Fibroblast of lung (primary cell): ENCODE data around the gene TRAK1. TPM values are rescaled to one million over a fixed set of nuclear protein-coding genes. Genes with fewer than 3 reads are reported as not detected.

ENCODE experiments used
- DNase-seq, 2 donors: peaks; one replicate each; pipeline versions ENCODE4 v3.0.0 to v3.0.0-alpha.2; 2010; ENCODE audit warnings: low read depth in 2 of 2
- H2AFZ ChIP-seq: 2 replicates; pipeline ENCODE4 v1.5.1; 2012; ENCODE audit warnings: low read length, control low read depth, inconsistent platforms
- H3K27ac ChIP-seq: 2 replicates; pipeline ENCODE4 v1.5.1; 2011; ENCODE audit warnings: low read length, control low read depth; ENCODE audit not compliant: insufficient read depth
- H3K27me3 ChIP-seq: 2 replicates; pipeline ENCODE4 v1.5.1; 2011; ENCODE audit warnings: mild to moderate bottlenecking, low read length; ENCODE audit not compliant: control insufficient read depth, insufficient read depth
- H3K36me3 ChIP-seq: 2 replicates; pipeline ENCODE4 v1.5.1; 2011; ENCODE audit warnings: low read length; ENCODE audit not compliant: control insufficient read depth, insufficient read depth
- H3K4me1 ChIP-seq: 2 replicates; pipeline ENCODE4 v1.5.1; 2011; ENCODE audit warnings: low read length; ENCODE audit not compliant: control insufficient read depth, insufficient read depth; ENCODE audit errors: extremely low read depth
- H3K4me2 ChIP-seq: 2 replicates; pipeline ENCODE4 v1.5.1; 2011; ENCODE audit warnings: low read length, control low read depth; ENCODE audit not compliant: insufficient read depth; ENCODE audit errors: extremely low read depth
- H3K4me3 ChIP-seq, 4 experiments: fragments of 200-600 bp in 1 of 4; sonication (generic) in 1 of 4; replicated peaks in 1 of 4; 2 replicates each; pipeline ENCODE4 v1.5.1; 2011 to 2016; ENCODE audit warnings: low read length in 4 of 4, low read depth in 3 of 4, mild to moderate bottlenecking in 3 of 4, control low read depth in 2 of 4, inconsistent platforms in 1 of 4, mixed read lengths in 1 of 4; ENCODE audit not compliant: insufficient read depth in 1 of 4; ENCODE audit errors: control extremely low read depth in 1 of 4
- H3K79me2 ChIP-seq: 2 replicates; pipeline ENCODE4 v1.5.1; 2012; ENCODE audit warnings: mild to moderate bottlenecking, low read length, inconsistent platforms; ENCODE audit not compliant: control insufficient read depth, insufficient read depth
- H3K9ac ChIP-seq: 2 replicates; pipeline ENCODE4 v1.5.1; 2011; ENCODE audit warnings: mild to moderate bottlenecking, low read length, control low read depth; ENCODE audit not compliant: insufficient read depth
- H3K9me3 ChIP-seq: 2 replicates; pipeline ENCODE4 v1.5.1; 2012; ENCODE audit warnings: low read depth, low read length; ENCODE audit not compliant: control insufficient read depth, insufficient read depth
- H4K20me1 ChIP-seq: 2 replicates; pipeline ENCODE4 v1.5.1; 2011; ENCODE audit warnings: low read length; ENCODE audit not compliant: control insufficient read depth, insufficient read depth; ENCODE audit errors: extremely low read depth
- EZH2 ChIP-seq: IDR thresholded peaks from 2 replicates; pipeline ENCODE4 v1.5.1; 2012; ENCODE audit warnings: low read length, control low read depth, mild to moderate bottlenecking; ENCODE audit errors: missing control alignments
- polyA plus RNA-seq, 2 donors: library from polyadenylated mRNA; depleted of rRNA in 1 of 2; stranded (reverse) in 1 of 2; unstranded in 1 of 2; fragments of >200 nt; gene quantifications; 2 replicates each; pipeline ENCODE4 v1.2.1, GENCODE V29; 2011 to 2012; ENCODE audit warnings: missing spikeins in 1 of 2
- total RNA-seq: library from RNA; depleted of rRNA; stranded (reverse); fragments of >200 nt; gene quantifications from 2 replicates; pipeline ENCODE4 v1.2.1, GENCODE V29; 2014
- TF ChIP-seq, protein P1 (sequence below), 2 donors: IDR thresholded peaks in 1 of 2; conservative IDR thresholded peaks in 1 of 2; 1 replicate in 1 of 2; 2 replicates in 1 of 2; pipeline ENCODE4 v1.5.1; 2011 to 2012; ENCODE audit warnings: low read length in 2 of 2, control low read depth in 1 of 2, inconsistent platforms in 1 of 2, low read depth in 1 of 2, mild to moderate bottlenecking in 1 of 2

The TRAK1 gene
- total and polyA plus RNA-seq, 2 donors (not counting 1 experiment from before 2014, with no cell fraction given), result 37.8 to 44.0 TPM

DNA sequence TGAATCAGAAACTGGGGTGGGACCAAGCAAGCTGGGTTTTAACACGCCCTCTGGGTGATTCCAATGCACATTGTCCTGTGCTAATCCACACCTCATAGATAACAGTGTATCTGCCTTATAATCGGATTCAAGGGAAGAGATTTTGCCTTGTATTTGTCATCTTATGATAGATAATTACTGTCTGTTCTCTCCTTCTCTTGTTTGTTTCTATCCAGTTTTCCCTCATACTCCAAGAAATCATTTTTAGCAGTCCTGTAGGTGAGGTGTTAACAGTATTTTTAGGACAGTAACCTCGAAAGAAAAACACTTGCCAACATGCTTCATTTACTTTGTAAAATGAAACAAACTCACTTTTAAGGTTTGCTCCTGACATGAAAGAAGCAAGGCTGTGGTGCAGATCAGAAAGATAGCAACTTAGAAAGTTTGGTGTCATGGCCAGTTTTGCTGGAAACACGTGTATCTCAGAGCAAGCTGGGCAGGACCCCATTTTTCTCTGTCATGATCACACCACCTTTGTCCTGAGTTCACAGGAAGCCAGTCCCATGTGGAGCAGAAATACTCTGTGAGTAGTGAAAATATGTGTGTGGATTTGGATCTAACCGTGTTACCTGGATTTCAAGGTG, 72.6 kb downstream of the TRAK1 start:
- Histone ChIP-seq H3K79me2 (peaks cover 7% of the 10 kb centered on the region), H4K20me1 (no peaks in the 10 kb centered on the region), H3K4me3 (no peak overlapping the region), H3K9ac (no peak overlapping the region), H3K9me3 (no peaks in the 10 kb centered on the region), H3K27ac (no peak overlapping the region), H3K36me3 (no peaks in the 10 kb centered on the region), H3K4me2 (no peak overlapping the region), H3K4me1 (peaks cover 6% of the 10 kb centered on the region), H3K27me3 (no peaks in the 10 kb centered on the region), H2AFZ (no peak overlapping the region)
- no peak for TF ChIP-seq EZH2
- TF ChIP-seq, protein P1, sequence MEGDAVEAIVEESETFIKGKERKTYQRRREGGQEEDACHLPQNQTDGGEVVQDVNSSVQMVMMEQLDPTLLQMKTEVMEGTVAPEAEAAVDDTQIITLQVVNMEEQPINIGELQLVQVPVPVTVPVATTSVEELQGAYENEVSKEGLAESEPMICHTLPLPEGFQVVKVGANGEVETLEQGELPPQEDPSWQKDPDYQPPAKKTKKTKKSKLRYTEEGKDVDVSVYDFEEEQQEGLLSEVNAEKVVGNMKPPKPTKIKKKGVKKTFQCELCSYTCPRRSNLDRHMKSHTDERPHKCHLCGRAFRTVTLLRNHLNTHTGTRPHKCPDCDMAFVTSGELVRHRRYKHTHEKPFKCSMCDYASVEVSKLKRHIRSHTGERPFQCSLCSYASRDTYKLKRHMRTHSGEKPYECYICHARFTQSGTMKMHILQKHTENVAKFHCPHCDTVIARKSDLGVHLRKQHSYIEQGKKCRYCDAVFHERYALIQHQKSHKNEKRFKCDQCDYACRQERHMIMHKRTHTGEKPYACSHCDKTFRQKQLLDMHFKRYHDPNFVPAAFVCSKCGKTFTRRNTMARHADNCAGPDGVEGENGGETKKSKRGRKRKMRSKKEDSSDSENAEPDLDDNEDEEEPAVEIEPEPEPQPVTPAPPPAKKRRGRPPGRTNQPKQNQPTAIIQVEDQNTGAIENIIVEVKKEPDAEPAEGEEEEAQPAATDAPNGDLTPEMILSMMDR (conservative IDR thresholded peaks at IDR 0.05 in 1 of 2, IDR thresholded peaks at IDR 0.05 in 1 of 2; ENCODE audit: low read depth in 1 of 2, low read length in 2 of 2), result no peak
- DNase-seq, result no peak

DNA sequence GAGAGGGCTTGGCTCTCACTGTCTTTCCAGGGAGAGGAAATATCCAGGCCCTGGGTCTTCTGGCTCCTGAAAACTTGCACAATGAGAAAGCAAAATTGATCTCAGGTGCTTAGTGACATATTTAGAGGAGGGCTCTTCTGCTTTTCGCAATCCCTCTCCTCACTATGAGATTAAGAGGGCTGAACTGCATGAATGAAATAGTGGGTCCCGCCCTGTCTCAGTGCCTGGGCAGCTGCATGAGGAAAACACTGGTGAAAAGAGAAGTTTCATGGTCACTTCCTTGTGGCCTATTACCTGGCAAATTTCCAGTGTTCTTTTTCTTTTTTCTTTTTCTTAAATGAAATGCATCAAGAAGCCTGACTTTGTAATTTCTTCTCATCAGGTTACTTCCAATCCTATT, 73.5 kb downstream of the TRAK1 start:
- no peaks in the 10 kb centered on the region for H4K20me1 ChIP-seq
- no peaks in the 10 kb centered on the region for H3K9me3 ChIP-seq
- no peaks in the 10 kb centered on the region for H3K36me3 ChIP-seq
- peaks cover 6% of the 10 kb centered on the region for H3K4me1 ChIP-seq
- H3K27ac ChIP-seq, result no peak overlapping the region
- peaks cover 7% of the 10 kb centered on the region for H3K79me2 ChIP-seq
- no peak overlapping the region for H3K4me2 ChIP-seq
- DNase-seq, result no peak
- no peak overlapping the region for H3K4me3 ChIP-seq
- TF ChIP-seq EZH2, result no peak
- TF ChIP-seq, protein P1 (conservative IDR thresholded peaks at IDR 0.05 in 1 of 2, IDR thresholded peaks at IDR 0.05 in 1 of 2; ENCODE audit: low read depth in 1 of 2, low read length in 2 of 2), result no peak
- H3K27me3 ChIP-seq, result no peaks in the 10 kb centered on the region
- no peak overlapping the region for H3K9ac ChIP-seq
- no peak overlapping the region for H2AFZ ChIP-seq

DNA sequence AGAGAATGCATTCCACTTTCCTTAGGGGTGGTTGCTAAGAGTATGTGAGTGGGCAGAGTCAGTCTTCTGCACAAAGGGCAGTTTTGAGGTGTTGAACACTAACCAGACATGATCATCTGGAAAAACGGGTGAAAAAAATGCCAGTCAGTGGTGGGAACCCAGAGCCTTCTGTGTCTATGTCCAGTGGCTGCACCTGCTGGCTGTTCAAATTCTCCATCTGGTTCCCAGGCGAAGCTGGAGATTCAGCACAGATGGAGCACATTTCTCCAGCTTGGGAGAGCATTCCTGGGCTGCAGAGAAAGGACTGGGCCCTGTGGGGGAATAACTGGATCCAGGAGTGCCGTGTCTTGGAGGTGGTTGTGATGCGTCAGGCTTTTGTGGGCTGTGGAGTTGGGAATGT, 74.1 kb downstream of the TRAK1 start:
- Histone ChIP-seq H3K4me3 (no peak overlapping the region), H3K27me3 (no peaks in the 10 kb centered on the region), H3K4me2 (no peak overlapping the region), H3K79me2 (peaks cover 5% of the 10 kb centered on the region), H3K36me3 (no peaks in the 10 kb centered on the region), H3K27ac (no peak overlapping the region), H3K4me1 (peaks cover 5% of the 10 kb centered on the region), H4K20me1 (no peaks in the 10 kb centered on the region), H3K9me3 (no peaks in the 10 kb centered on the region), H2AFZ (no peak overlapping the region), H3K9ac (no peak overlapping the region)
- no peak for TF ChIP-seq EZH2
- TF ChIP-seq, protein P1 (conservative IDR thresholded peaks at IDR 0.05 in 1 of 2, IDR thresholded peaks at IDR 0.05 in 1 of 2; ENCODE audit: low read depth in 1 of 2, low read length in 2 of 2), result no peak
- no peak for DNase-seq
